ENCODE data around the gene WDR82.

DNA sequence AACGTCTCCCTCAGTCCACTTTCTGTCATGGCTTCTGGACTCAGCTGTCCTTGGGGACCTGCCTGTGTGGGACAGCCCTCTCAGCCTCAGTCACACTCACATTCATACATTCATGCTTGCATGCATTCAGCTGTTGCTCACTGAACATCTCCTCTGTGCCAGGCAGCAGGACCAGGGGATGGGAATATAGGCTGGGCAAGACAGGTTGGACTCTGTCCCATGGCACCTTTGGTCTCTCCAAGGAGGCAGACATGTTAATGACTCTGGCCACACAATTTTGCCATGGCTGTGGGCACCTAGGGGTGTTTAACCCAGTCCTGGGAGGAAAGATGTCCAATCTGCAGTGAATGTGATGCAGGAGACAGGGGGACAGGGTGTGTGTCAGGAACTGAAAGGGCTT, 29.9 kb upstream of the WDR82 start:
- no peak for TF ChIP-seq GATA2 (IDR thresholded peaks at IDR 0.05; ENCODE audit: low read depth, low read length)
- TF ChIP-seq GATA3 (IDR thresholded peaks at IDR 0.05; ENCODE audit: low read depth, low read length), result no peak

Data from SH-SY5Y (cell line).